ENCODE data around the gene GRIK4. TPM values are rescaled to one million over a fixed set of nuclear protein-coding genes. Genes with fewer than 3 reads are reported as not detected.

The GRIK4 gene
- total and polyA plus RNA-seq, 8 donors, result 0.76 to 10.1 (median 7.7) TPM

- Histone ChIP-seq H3K4me3 (no peak overlapping the region), H3K27ac (no peak overlapping the region)
These were observed 487.0 kb downstream of the GRIK4 start for GRCh38 chr11:120998581-120998980.

GRCh38 chr11:121004206-121004840, 492.8 kb downstream of the GRIK4 start:
- no peaks in the 10 kb centered on the region for H3K36me3 ChIP-seq
- intact Hi-C loops (cut with DNase I), result no loop called here
- TF ChIP-seq CTCF (IDR thresholded peaks at IDR 0.05), result no peak
- DNase-seq (no peak), ATAC-seq (no peak)
- H3K27me3 ChIP-seq, result no peaks in the 10 kb centered on the region
- no peaks in the 10 kb centered on the region for H3K4me1 ChIP-seq
- no peak overlapping the region for H3K4me3 ChIP-seq
- H3K9me3 ChIP-seq, result peaks cover 0 to 4% of the 10 kb centered on the region in 2 donors
- H3K27ac ChIP-seq, result no peak overlapping the region

More at GRCh38 chr11:120998581-120998980, 487.0 kb downstream of the GRIK4 start:
- intact Hi-C loops (cut with DNase I), result no loop called here
- no peaks in the 10 kb centered on the region for H3K9me3 ChIP-seq
- DNase-seq (no peak), ATAC-seq (no peak)
- H3K36me3 ChIP-seq, result no peaks in the 10 kb centered on the region
- no peak for TF ChIP-seq CTCF (IDR thresholded peaks at IDR 0.05)
- H3K27me3 ChIP-seq, result no peaks in the 10 kb centered on the region
- no peaks in the 10 kb centered on the region for H3K4me1 ChIP-seq

GRCh38 chr11:121006922-121007321, 495.4 kb downstream of the GRIK4 start:
- ATAC-seq, result no peak
- Histone ChIP-seq H3K27ac (no peak overlapping the region), H3K4me1 (no peaks in the 10 kb centered on the region), H3K36me3 (no peaks in the 10 kb centered on the region), H3K27me3 (no peaks in the 10 kb centered on the region), H3K4me3 (no peak overlapping the region), H3K9me3 (peaks cover 0 to 4% of the 10 kb centered on the region in 2 donors)
- TF ChIP-seq CTCF (IDR thresholded peaks at IDR 0.05), result no peak
- intact Hi-C loops (cut with DNase I), result no loop called here
- no peak for DNase-seq

GRCh38 chr11:121008551-121008950, 497.0 kb downstream of the GRIK4 start:
- DNase-seq (no peak), ATAC-seq (no peak)
- Histone ChIP-seq H3K4me1 (no peaks in the 10 kb centered on the region), H3K36me3 (no peaks in the 10 kb centered on the region), H3K4me3 (no peak overlapping the region), H3K9me3 (peaks cover 0 to 4% of the 10 kb centered on the region in 2 donors), H3K27ac (no peak overlapping the region), H3K27me3 (no peaks in the 10 kb centered on the region)
- intact Hi-C loops (cut with DNase I), result no loop called here
- TF ChIP-seq CTCF (IDR thresholded peaks at IDR 0.05), result no peak

- ATAC-seq, result no peak
- no peaks in the 10 kb centered on the region for H3K4me1 ChIP-seq
- H3K36me3 ChIP-seq, result no peaks in the 10 kb centered on the region
- H3K9me3 ChIP-seq, result no peaks in the 10 kb centered on the region
- intact Hi-C loops (cut with DNase I), result no loop called here
- DNase-seq, result no peak
- no peak overlapping the region for H3K4me3 ChIP-seq
- no peak overlapping the region for H3K27ac ChIP-seq
- no peak for TF ChIP-seq CTCF (IDR thresholded peaks at IDR 0.05)
- H3K27me3 ChIP-seq, result no peaks in the 10 kb centered on the region
These were observed 500.5 kb downstream of the GRIK4 start for GRCh38 chr11:121012091-121012490.
